Common myeloid progenitor, CD34-positive (primary cell): ENCODE data around the gene ITGB3BP. TPM values are rescaled to one million over a fixed set of nuclear protein-coding genes. Genes with fewer than 3 reads are reported as not detected.
"Not testable (repeated sequence)": the region's sequence is repeated elsewhere in the genome, so short reads cannot be mapped to it uniquely, and the experiment has no call there.

Source experiments
- CTCF ChIA-PET: fragments of 350-600 bp; sonication (Branson Sonifier 250); formaldehyde crosslinking; loops from one replicate; lab custom pipeline; 2021; ENCODE audit warnings: antibody characterized with exemption; lab: Charles Lee
- POLR2A ChIA-PET: fragments of 350-600 bp; sonication (Branson Sonifier 250); formaldehyde crosslinking; loops from one replicate; lab custom pipeline; 2021; ENCODE audit warnings: antibody characterized with exemption; lab: Charles Lee
- DNase-seq, 3 donors: peaks; one replicate each; pipeline versions ENCODE4 v3.0.0 to v3.0.0-alpha.2; 2013
- H3K27ac ChIP-seq, 2 experiments: 1 replicate in 1 of 2; 2 replicates in 1 of 2; pipeline ENCODE4 v1.7.0; 2013; ENCODE audit warnings: inconsistent platforms in 2 of 2, low read length in 2 of 2, mild to moderate bottlenecking in 2 of 2, low read depth in 1 of 2, moderate library complexity in 1 of 2; ENCODE audit not compliant: severe bottlenecking in 2 of 2, insufficient read depth in 1 of 2, poor library complexity in 1 of 2
- H3K27me3 ChIP-seq, 5 experiments: replicated peaks in 2 of 5; 1 replicate in 3 of 5; 2 replicates in 2 of 5; pipeline versions ENCODE4 v1.6.1 to v1.7.0; 2013; ENCODE audit warnings: low read length in 4 of 5, mild to moderate bottlenecking in 2 of 5, moderate library complexity in 2 of 5, inconsistent platforms in 1 of 5; ENCODE audit not compliant: insufficient read depth in 5 of 5, control insufficient read depth in 4 of 5
- H3K36me3 ChIP-seq, 4 experiments: 1 replicate in 2 of 4; 2 replicates in 2 of 4; pipeline versions ENCODE4 v1.6.1 to v1.7.0; 2013; ENCODE audit warnings: low read length in 3 of 4, control low read depth in 1 of 4, mild to moderate bottlenecking in 1 of 4; ENCODE audit not compliant: control insufficient read depth in 4 of 4, insufficient read depth in 4 of 4
- H3K4me1 ChIP-seq, 4 experiments: 1 replicate in 3 of 4; 2 replicates in 1 of 4; pipeline versions ENCODE4 v1.6.1 to v1.7.1; 2013; ENCODE audit warnings: low read length in 3 of 4, mild to moderate bottlenecking in 3 of 4, control low read depth in 1 of 4, inconsistent platforms in 1 of 4, moderate library complexity in 1 of 4; ENCODE audit not compliant: control insufficient read depth in 4 of 4, insufficient read depth in 4 of 4; ENCODE audit errors: control extremely low read depth in 1 of 4
- H3K4me3 ChIP-seq, 7 experiments: 1 replicate in 4 of 7; 2 replicates in 3 of 7; pipeline versions ENCODE4 v1.5.1 to v1.7.0; 2013; ENCODE audit warnings: mild to moderate bottlenecking in 7 of 7, low read length in 6 of 7, moderate library complexity in 6 of 7, inconsistent platforms in 2 of 7, low read depth in 2 of 7, control low read depth in 1 of 7; ENCODE audit not compliant: insufficient read depth in 4 of 7, control insufficient read depth in 1 of 7; ENCODE audit errors: extremely low read depth in 1 of 7
- H3K9me3 ChIP-seq, 5 experiments: 1 replicate in 4 of 5; 2 replicates in 1 of 5; pipeline versions ENCODE4 v1.6.1 to v1.7.1; 2013; ENCODE audit warnings: low read length in 4 of 5, mild to moderate bottlenecking in 2 of 5, inconsistent platforms in 1 of 5, low read depth in 1 of 5, moderate library complexity in 1 of 5; ENCODE audit not compliant: control insufficient read depth in 4 of 5, insufficient read depth in 2 of 5; ENCODE audit errors: control extremely low read depth in 1 of 5
- WGBS: methylation state at CpG from one replicate; pipeline ENCODE4 v1.1.5; 2013; ENCODE audit not compliant: insufficient coverage; 5-methylcytosine and 5-hydroxymethylcytosine counted together
- polyA plus RNA-seq: library from polyadenylated mRNA; unstranded; fragments of 120-200 nt; gene quantifications from one replicate; pipeline ENCODE4 v1.2.1, GENCODE V29; 2013

ITGB3BP gene
- 50.1 TPM for polyA plus RNA-seq

GRCh38 chr1:63522891-63523728 lies at the start of gene ITGB3BP, which contains the start of gene EFCAB7:
ITGB3BP (minus strand) TSS chr1:63523225; CDS start chr1:63523133, 92 bp downstream.
EFCAB7 (plus strand) TSS chr1:63523525; CDS start chr1:63525573, 2,048 bp downstream.
- Histone ChIP-seq H3K36me3 (peaks cover 0 to 4% (median 0%) of the 10 kb centered on the region in 4 experiments), H3K27me3 (no peaks in the 10 kb centered on the region), H3K4me1 (peaks cover 6 to 24% (median 12%) of the 10 kb centered on the region in 4 experiments), H3K4me3 (peak within 1 kb of the TSS; percentile 82 to 99 (median 96)), H3K27ac (peak within 1 kb of the TSS; percentile 96 to 97), H3K9me3 (no peaks in the 10 kb centered on the region)
- WGBS, result 0% methylated on average over 45 of the region's 50 CpGs
- CTCF ChIA-PET, result interaction anchor here (2.0 kb wide), 1 partner anchor 16 kb away, joined by 7 read pairs; no protein-coding TSS in a partner anchor
- POLR2A ChIA-PET, result no interaction called here
- DNase-seq, result peak; percentile 87 to 93 (median 92)

- WGBS, result no CpG with 5 or more reads among the region's 8 CpGs
- H3K36me3 ChIP-seq, H3K9me3 ChIP-seq, CTCF ChIA-PET, POLR2A ChIA-PET, DNase-seq, H3K4me1 ChIP-seq, H3K4me3 ChIP-seq, H3K27ac ChIP-seq, H3K27me3 ChIP-seq: not testable (repeated sequence)
Observed at GRCh38 chr1:63572686-63573085, 49.7 kb upstream of the ITGB3BP start.

GRCh38 chr1:63569640-63570316 lies 46.8 kb upstream of the ITGB3BP start:
- ChIA-PET CTCF (interaction anchor here (0.5 to 0.9 kb wide), 2 partner anchors 14 to 586 kb away, joined by 4 read pairs; no protein-coding TSS in a partner anchor), POLR2A (no interaction called here)
- no peak overlapping the region for H3K4me3 ChIP-seq
- WGBS, result 100% methylated on average over 1 of the region's 3 CpGs
- no peaks in the 10 kb centered on the region for H3K27me3 ChIP-seq
- no peak overlapping the region for H3K27ac ChIP-seq
- H3K4me1 ChIP-seq, result no peaks in the 10 kb centered on the region
- H3K36me3 ChIP-seq, result peaks cover 0 to 3% (median under 1%) of the 10 kb centered on the region in 4 experiments
- H3K9me3 ChIP-seq, result no peaks in the 10 kb centered on the region
- DNase-seq, result no peak

GRCh38 chr1:63569068-63569467 lies 46.0 kb upstream of the ITGB3BP start:
- no peaks in the 10 kb centered on the region for H3K4me1 ChIP-seq
- H3K4me3 ChIP-seq, result no peak overlapping the region
- ChIA-PET POLR2A (no interaction called here), CTCF (interaction anchor here (0.5 kb wide), 1 partner anchor 587 kb away, joined by 4 read pairs; no protein-coding TSS in a partner anchor)
- 100% methylated on average over 1 of the region's 4 CpGs for WGBS
- H3K9me3 ChIP-seq, result no peaks in the 10 kb centered on the region
- no peak for DNase-seq
- no peaks in the 10 kb centered on the region for H3K27me3 ChIP-seq
- H3K27ac ChIP-seq, result no peak overlapping the region
- peaks cover 0 to 3% (median 1%) of the 10 kb centered on the region in 4 experiments for H3K36me3 ChIP-seq

- Histone ChIP-seq H3K36me3 (peaks cover 0 to 2% (median 0%) of the 10 kb centered on the region in 4 experiments), H3K4me3 (no peak overlapping the region), H3K4me1 (no peaks in the 10 kb centered on the region), H3K9me3 (no peaks in the 10 kb centered on the region), H3K27ac (no peak overlapping the region), H3K27me3 (no peaks in the 10 kb centered on the region)
- POLR2A ChIA-PET, result no interaction called here
- DNase-seq, result no peak
- CTCF ChIA-PET, result no interaction called here
Observed at GRCh38 chr1:63563745-63564144, 40.7 kb upstream of the ITGB3BP start.

GRCh38 chr1:63559357-63559756 lies 36.3 kb upstream of the ITGB3BP start:
- H3K4me1 ChIP-seq, result no peaks in the 10 kb centered on the region
- ChIA-PET POLR2A (no interaction called here), CTCF (interaction anchor here (0.6 to 1.0 kb wide), 2 partner anchors 52 to 117 kb away, joined by 3 read pairs; no protein-coding TSS in a partner anchor)
- no peaks in the 10 kb centered on the region for H3K36me3 ChIP-seq
- H3K27ac ChIP-seq, result no peak overlapping the region
- no peaks in the 10 kb centered on the region for H3K9me3 ChIP-seq
- no peaks in the 10 kb centered on the region for H3K27me3 ChIP-seq
- no peak for DNase-seq
- 100% methylated on average over 1 of the region's 2 CpGs for WGBS
- H3K4me3 ChIP-seq, result no peak overlapping the region
